ENCODE data around the gene PRCC.
"Not testable (repeated sequence)": the region's sequence is repeated elsewhere in the genome, so short reads cannot be mapped to it uniquely, and the experiment has no call there.

Gene PRCC

DNA sequence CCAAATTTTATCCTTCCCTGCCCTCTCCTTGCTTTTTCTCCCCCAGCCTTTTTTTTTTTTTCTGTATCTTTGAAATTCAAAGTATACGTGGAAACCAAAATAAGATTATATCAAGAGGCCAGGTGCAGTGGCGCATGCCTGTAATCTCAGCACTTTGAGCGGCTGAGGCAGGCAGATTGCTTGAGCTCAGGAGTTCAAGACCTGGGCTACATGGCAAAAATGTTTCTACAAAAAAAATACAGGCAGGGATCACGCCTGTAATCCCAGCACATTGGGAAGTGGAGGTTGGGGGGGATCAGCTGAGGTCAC is 6.6 kb upstream of the PRCC start:
- DNase-seq (ENCODE audit: low spot score) = no peak

DNA sequence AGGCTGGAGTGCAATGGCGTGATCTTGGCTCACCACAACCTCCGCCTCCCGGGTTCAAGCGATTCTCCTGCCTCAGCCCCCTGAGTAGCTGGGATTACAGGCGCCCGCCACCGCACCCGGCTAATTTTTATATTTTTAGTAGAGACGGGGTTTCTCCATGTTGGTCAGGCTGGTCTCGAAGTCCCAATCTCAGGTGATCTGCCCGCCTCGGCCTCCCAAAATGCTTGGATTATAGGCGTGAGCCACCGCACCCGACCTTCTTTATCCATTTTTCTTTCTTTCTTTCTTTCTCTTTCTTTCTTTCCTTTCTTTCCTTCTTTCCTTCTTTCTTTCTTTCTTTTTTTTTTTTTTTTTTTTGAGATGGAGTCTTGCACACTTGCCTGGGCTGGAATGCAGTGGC is 2.2 kb upstream of the PRCC start:
- DNase-seq (ENCODE audit: low spot score) = not testable (repeated sequence)

DNA sequence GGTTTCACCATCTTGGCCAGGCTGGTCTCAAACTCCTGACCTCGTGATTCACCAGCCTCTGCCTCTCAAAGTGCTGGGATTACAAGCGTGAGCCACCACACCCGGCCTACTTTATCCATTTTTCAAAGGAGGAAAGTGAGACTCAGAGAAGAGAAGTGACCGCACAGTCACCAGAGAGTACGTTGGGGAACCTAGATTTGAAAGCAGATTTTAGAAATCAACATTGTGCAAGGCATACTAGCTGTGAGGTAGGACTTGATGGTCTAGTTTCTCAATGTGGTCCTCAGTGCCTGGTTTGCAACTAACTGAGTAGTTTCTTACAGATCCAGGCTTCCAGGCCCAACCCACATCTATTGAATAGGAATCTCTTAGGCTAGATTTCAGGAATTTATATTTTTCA is 1.7 kb upstream of the PRCC start:
- no peak for DNase-seq (ENCODE audit: low spot score)

DNA sequence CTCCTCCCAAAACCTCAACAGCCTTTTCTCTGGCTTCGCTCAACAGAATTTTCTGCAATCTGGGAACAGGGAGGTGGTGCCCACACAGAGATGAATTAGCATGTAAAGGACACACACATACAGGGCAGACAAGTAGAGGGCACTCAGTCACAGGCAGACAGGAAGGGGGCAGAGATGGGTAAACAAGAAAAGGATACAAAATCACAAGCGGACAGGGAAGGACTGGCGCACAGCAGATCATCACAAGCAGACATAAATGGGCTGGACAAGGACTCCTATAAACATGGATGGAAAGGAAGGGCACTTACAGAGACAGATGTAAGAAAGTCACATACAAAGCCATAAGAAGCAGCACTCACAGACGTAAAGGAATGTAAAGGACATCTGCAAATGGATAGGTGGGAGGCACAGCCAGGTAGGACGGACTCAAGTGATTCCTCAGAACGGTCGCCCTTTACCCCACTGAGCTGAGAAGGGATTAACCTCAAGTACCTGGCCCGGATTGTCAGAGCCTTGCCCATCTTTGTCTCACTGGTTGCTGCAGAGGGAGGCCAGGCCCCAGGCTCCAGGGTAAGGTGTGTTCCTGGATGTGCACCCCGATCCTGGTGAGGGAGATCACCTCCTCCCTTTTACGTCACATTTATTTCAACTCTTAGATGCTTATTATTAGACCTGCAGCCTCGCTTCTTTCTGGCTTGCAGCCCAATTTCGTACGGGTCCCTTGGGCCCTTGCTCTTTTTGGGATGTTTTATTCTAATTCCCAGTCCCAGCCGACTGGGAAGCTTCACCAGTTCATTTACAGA is 836 bp upstream of the PRCC start:
- DNase-seq (ENCODE audit: low spot score) = peak; percentile 23

DNA sequence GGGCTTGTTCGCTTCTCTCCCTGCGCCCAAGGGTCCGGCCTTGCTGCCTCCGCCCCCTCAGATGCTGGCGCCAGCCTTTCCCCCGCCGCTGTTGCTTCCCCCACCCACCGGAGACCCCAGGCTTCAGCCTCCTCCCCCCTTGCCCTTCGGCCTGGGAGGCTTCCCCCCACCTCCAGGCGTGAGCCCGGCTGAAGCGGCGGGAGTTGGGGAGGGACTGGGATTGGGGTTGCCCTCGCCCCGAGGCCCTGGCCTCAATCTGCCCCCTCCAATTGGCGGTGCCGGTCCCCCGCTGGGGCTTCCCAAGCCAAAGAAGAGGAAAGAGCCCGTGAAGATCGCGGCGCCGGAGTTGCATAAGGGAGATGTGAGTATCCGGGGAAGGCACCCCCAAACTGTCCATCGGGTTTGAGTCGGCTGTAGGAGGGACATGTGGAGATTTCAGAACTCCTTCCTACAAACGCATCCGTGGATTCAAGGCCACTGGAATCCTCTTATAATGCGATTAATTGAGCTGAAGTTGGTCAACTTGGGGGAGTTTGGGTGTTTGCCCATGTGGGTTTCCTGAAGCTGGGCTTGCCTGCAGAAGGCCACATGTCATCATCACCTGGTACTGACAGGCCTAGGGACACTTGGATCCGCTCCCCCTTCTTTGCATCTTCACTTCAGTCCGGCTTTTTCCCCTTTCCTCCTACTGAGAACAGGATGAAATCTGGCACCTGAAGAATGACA is 707 bp downstream of the PRCC start:
- DNase-seq (ENCODE audit: low spot score) = peak; percentile 11

DNA sequence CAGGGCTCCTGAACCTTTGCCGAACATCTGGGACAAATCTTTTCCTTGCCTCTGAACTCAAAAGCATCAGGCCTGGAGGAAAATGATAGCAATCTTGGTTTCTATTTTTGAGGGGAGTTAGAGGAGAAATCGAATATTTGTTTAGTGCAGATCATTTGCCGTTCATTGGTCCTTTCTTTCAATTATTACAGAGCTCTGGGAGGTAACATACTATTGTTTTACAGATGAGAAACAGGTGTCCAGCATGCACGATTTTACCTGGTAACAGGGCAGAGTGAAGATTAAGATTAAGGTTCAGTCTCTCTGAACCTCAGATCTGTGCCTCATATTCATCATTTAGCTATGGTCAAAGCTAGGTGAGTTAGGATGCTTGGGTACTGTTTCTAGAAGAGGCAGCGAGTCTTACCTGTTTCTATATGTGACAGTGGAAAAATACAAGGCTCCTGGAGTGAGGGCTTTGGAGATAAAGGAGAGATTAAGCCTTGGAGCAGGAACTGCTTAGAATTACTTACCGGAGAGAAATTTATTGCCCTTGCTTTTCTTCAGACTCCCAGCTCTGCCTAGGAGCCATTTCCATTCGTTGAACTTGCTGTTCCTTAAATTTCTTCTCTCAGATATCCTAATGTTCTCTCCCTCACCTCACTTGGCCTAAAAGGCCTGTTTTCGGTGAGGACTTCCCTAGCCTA is 1.4 kb downstream of the PRCC start:
- no peak for DNase-seq (ENCODE audit: low spot score)

DNA sequence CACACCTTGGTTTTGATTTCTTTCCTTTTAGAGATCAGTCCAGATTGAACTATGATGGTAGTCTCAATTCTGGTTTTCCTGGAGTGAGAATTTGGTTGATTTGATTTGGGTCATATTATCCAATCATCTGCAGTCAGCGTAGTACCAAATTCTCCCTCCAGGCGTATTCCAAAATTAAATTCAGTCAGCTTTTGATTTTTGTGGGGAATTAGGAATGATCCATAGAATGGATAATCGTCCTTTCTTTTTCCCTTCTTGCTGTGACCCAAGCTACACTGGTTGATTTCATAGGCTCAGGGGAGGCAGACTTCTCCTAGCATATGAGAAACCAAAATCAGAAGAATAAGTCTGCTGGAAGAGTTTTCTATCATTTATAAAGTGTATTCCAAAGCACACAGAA is 4.9 kb downstream of the PRCC start:
- DNase-seq (ENCODE audit: low spot score) = no peak

DNA sequence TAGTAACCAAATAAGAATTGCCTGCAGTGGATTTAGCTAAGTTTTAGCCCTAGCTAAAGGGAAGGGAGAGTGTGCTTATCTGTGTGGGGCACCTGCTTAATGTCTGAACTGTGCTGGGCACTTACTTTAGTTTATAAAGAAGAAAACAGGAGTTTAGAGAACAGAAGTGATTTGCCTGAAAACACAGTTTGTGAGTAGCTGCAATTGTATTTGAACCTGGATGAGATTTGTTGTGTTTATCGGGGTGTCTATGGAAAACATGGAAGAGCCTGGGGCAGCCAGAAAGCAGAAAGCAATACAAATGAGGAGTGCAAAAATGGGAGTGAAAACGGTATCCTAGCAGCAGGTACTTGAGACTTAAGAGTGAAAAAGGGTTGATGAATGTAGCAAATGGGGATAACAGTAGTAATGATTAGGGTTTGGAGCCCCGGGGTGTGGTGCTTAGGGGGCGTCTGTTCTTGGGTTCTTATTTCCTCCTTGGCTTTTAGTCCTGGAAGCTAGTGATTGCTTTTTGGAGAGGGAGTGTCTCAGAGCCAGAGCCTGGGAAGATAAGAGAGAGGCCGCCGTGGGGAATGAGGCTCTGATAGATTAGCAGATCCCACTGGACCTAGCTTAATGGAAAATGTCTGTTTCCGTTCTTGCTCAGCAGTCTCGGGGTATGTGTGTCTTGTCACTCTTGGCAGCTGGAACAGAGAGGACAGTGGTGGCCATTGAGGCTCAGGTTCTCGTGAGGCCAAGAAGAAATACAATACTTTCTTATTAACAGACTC is 5.6 kb downstream of the PRCC start:
- DNase-seq (ENCODE audit: low spot score) = no peak

DNA sequence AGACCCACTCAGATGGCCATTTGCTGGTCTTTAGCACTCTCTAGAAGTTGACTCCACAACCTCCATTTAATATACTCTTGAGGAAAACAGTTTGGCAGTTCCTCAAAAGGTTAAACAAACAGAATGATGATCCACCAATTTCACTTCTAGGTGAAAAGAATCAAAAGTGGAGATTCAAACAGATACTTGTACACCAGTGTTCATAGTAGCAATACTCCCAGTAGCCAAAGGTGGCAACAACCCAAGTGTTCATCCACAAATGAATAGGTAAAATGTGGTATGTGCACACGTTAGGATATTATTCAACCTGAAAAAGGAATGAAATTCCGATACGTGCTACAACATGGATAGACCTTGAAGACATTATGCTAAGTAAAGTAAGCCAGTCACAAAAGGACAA is 6.3 kb downstream of the PRCC start:
- DNase-seq (ENCODE audit: low spot score) = no peak

DNA sequence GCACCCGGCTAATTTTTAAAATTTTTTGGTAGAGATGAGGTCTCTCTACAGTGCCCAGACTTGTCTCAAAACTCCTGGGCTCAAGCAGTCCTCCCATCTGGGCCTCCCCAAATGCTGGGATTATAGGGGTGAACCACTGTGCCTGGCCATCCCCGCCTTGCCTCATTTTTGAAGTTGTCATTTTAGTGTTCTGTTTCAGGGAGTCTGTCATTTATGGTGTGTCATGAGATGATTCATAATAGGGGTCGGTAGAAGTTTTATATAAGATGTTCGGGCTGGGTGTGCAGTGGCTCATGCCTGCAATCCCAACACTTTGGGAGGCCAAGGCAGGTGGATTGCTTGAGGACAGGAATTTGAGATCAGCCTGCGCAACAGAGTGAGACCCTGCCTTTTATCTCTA is 8.5 kb downstream of the PRCC start:
- no peak for DNase-seq (ENCODE audit: low spot score)

DNA sequence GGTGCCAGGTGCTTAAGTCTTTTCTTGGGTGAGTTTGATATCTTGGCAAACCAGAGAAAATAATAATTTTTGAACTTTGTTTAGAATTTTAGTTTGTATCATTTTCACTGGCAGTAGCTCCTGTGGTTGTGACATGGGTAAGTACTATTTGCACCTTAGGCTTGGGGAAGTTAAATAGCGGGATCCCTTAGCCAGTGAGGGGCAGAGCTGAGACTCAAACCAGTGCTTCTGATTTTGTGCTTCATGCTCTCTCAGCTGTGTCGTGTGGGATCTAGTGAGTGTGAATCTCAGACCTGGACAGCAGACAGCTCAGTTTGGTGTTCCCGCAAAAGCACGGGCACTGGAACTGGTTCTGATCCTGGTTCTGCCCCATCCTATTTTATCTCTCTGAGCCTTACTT is 9.6 kb downstream of the PRCC start:
- no peak for DNase-seq (ENCODE audit: low spot score)

DNA sequence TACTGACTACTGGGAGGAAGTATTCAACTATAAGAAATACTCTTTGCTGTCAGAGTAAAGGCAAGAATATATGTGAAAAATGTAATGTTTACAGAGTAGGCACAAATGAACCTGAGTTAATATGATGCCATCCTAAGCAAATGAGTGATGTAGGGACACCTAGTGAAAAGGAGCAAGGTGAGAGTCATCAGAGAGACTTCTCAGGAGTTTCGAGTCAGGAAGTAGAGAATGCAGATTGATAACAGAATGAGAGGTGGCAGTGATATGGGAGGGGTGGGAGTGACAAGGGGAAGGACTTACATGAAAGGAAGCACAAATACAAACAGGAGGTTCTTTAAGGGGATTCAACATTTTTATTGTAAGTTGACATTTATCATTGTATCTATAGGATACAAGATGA is 10.2 kb downstream of the PRCC start:
- DNase-seq (ENCODE audit: low spot score) = no peak

DNA sequence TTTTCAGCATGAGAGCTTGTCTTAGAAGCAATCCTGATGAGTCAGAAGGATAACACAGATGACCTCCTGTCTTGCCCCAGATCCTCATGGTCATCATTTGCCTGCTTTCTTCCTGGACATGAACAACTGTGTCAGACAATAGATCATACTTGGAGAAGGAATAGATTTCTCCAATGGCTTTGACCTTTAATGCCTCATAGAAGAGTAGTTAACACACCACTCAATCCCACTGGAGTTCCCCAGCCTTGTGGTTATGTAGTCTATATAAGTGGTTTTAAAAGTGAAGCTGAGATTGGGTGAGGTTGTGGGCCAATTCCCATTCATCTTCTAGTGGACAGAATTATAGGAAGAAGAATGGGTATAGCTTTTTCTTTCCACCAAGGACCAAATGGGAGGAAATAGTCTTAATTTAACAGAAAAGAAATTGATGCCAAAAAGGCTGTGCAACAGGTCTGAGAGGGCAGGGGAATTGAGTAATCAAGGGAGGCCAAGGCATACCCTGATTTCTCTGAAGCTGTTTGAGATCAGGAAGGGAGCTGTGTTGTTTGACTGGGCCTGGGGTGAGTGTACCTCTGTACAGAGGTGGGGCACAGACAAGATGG is 14.4 kb downstream of the PRCC start:
- no peak for DNase-seq (ENCODE audit: low spot score)

DNA sequence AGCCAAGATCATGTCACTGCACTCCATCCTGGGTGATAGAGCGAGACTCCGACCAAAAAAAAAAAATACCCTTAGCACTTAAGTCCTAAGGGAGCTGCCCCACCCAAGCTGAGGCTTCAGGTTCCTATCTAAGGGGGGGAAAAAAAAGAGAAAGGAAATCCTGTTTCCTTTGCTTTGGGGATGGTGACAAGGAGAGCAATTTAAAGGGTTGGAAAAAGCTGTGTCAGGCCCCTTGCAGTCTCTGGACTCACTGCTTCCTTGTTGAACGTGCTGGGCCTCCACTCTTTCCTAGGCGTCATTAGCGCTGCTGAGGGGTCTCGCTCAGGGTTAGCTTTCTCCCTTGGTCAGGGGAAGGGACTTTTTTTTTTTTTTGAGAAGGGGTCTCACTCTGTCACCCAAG is 18.1 kb downstream of the PRCC start:
- DNase-seq (ENCODE audit: low spot score) = no peak

DNA sequence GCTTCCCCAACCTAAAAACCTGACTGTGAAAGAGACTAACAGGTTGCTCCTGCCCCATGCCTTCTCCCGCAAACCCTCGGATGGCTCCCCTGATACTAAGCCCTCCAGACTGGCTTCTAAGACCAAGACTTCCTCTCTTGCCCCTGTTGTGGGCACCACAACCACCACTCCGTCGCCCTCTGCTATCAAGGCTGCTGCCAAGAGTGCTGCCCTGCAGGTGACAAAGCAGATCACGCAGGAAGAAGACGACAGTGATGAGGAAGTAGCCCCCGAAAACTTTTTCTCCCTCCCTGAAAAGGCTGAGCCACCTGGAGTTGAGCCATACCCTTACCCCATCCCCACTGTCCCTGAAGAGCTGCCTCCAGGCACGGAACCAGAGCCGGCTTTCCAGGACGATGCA is 19.3 kb downstream of the PRCC start:
- DNase-seq (ENCODE audit: low spot score) = no peak

DNA sequence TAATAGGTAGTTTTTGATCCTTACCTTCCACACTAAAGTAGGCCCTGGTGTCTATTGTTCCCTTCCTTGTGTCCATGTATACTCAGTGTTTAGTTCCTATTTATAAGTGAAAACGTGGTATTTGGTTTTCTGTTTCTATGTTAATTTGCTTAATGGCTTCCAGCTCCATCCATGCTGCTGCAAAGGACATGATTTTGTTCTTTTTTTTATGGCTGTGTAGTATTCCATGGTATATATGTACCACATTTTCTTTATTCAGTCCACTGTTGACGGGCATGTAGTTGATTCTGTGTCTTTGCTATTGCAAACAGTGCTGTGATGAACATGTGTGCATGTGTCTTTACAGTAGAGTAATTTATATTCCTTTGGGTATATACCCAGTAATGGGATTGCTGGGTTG is 20.8 kb downstream of the PRCC start:
- DNase-seq (ENCODE audit: low spot score) = no peak

DNA sequence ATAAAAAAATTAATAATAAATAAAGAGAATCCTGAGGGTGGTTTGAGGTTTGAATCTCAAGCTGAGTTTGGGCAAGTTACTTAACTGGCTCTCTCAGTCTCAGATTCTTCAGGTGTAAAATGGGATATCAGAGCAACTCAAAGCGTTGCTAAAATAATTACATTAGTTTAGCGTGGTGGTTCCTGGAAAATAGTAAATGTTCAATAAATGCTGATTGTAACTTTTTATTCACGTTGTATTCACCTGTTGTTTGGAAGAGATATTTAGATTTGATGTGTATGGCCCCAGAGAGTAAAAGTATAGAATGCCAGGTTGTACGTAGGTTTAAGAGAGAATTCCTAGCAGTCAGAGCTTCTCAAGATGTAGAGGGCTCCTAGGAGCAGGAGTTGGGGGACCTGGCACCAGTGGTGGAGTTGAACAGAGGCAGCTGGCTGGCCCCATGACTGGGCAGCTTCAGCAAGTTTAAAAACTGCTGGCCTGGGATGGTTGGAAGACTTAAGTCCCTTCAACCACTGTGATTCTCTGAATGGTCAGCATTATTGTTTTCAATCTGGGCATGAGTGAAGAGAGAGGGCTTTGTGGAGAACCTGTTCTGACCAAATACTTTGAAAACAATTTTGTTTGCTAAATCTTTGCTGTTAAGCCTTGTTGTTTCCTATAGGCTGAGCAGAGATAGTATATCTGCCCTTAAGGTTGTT is 22.4 kb downstream of the PRCC start:
- DNase-seq (ENCODE audit: low spot score) = no peak

DNA sequence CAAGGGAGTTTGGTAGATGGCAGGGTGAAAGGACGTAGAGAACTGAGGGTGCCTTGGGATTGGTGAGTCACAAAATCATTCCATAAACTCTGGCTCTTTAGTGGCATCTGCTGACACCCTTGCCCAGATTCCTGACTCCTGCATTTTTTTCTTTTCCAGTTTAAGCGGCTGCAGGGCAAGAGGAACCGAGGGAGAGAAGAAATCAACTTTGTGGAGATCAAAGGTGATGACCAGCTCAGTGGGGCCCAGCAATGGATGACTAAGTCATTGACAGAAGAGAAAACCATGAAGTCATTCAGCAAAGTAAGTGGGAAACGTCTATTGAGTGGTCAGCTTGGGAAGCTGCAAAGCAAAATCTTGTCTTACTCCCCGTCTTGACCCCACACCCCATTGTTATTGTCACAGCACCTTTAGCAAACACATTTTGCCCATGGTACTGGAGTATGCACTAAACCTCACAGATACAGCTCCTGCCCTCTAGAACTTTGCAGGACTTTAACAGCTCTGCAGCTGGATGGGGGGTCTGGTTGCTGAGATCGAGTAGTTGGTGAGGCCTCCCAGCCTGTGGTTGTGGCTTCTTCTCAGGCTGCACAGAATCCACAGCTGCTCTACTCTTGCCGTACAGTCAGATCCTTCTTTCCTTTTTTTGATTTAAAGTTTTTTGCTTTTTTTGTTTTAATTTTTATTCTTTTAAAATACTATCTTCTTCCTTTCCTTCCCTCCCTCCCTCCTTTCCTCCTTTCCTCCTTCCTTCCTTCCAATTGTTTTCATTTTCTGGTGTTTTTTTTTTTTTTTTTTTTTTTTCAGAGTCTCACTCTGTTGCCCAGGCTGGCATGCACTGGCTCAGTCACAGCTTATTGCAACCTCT is 27.4 kb downstream of the PRCC start:
- no peak for DNase-seq (ENCODE audit: low spot score)

DNA sequence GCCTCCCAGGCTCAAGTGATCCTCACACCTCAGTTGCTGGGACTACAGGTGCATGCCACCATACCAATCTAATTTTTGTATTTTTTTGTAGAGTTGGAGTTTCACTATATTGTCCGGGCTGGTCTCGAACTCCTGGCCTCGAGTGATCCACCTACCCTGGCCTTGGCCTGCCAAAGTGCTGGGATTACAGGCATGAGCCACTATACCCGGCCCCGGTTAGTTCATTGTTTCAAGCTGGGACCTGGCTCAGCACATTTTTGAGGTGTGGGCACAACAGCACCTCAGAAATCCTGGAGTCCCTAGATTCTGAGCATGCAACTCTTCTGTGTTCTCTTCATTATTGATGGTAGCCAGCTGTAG is 28.0 kb downstream of the PRCC start:
- DNase-seq (ENCODE audit: low spot score) = no peak

DNA sequence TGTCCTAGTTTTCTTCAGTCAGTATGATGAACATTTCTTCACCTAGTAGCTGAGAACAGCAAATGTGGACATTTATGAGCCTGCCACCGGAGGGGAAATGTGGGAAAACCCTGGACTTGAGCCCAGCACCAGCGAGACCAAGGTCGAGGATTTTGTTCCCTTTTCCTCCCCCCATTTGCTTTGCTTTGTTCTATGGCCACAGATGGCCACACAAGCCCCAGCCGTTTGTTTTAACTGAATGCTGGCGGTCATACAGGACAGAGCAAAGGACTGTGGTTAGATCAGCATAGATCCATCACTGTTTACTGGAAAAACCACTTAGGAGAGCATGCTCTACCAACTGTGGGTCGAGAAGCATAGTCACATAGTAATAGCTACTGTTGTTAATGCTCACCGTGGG is 28.5 kb downstream of the PRCC start:
- no peak for DNase-seq (ENCODE audit: low spot score)
